Measurements from ENCODE around the gene TTC39C. TPM values are rescaled to one million over a fixed set of nuclear protein-coding genes. Genes with fewer than 3 reads are reported as not detected.
A peak's percentile ranks its signal among the peaks of the same experiment; 100 is the strongest.

The TTC39C gene
- total RNA-seq, 1 experiment from 2014 or later: 14.8 TPM

DNA sequence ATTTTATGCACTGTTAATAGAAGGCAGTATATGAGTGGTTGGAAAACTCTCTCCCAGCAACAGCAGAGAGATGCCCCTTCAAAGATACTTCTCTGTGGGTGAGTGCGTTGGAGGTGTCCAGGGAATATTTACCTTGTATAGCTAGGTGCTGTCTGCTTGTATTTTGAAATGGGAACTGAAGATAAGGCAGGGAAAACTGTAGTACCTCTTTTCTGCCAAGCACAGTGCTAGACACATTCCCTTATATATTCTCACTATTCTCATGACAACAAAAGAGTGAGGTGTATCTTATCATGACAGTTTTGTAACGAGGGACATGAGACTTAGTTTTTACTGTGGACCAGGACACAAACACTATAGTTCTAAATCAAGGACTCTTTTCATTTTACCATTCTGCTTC, 2.1 kb downstream of the TTC39C start:
- Histone ChIP-seq H3K9me3 (ENCODE audit: control insufficient read depth, insufficient read depth, low read depth, low read length) (no peaks in the 10 kb centered on the region), H3K36me3 (ENCODE audit: control insufficient read depth, insufficient read depth, low read length) (no peaks in the 10 kb centered on the region; the same call in 1 of the 2 replicates), H3K27me3 (ENCODE audit: control insufficient read depth, insufficient read depth, low read length) (peaks cover 9% of the 10 kb centered on the region; the same call in 1 of the 2 replicates), H3K27ac (ENCODE audit: low read length) (no peak overlapping the region), H3K4me1 (ENCODE audit: control insufficient read depth, insufficient read depth, low read length) (peaks cover 16% of the 10 kb centered on the region), H3K4me3 (ENCODE audit: low read depth in 2 of 2, low read length in 2 of 2) (0 out of 4 replicates have a peak overlapping the region, but pooled peaks of 1 of the 2 experiments have one; percentile 73)
- BruUV-seq (replicated peaks): no TSS peak
- intact Hi-C loops (cut with micrococcal nuclease; ENCODE audit: unreplicated experiment) (loop anchor here (5.0 kb wide), 1 partner anchor 101 kb away; no protein-coding TSS in a partner anchor), in situ Hi-C loops (cut with HindIII; ENCODE audit: low pct_unique_long_range_greater_than_20kb, low sequenced_read_pairs) (no loop called here)
- DNase-seq (ENCODE audit: low read depth, low spot score) (no peak), ATAC-seq (no peak)
- ChIA-PET CTCF (no interaction called here), POLR2A (no interaction called here)
- TF ChIP-seq SIN3A (IDR thresholded peaks at IDR 0.05; ENCODE audit: borderline replicate concordance, insufficient read depth, low read depth, low read length): no peak
- TF ChIP-seq, protein P1, sequence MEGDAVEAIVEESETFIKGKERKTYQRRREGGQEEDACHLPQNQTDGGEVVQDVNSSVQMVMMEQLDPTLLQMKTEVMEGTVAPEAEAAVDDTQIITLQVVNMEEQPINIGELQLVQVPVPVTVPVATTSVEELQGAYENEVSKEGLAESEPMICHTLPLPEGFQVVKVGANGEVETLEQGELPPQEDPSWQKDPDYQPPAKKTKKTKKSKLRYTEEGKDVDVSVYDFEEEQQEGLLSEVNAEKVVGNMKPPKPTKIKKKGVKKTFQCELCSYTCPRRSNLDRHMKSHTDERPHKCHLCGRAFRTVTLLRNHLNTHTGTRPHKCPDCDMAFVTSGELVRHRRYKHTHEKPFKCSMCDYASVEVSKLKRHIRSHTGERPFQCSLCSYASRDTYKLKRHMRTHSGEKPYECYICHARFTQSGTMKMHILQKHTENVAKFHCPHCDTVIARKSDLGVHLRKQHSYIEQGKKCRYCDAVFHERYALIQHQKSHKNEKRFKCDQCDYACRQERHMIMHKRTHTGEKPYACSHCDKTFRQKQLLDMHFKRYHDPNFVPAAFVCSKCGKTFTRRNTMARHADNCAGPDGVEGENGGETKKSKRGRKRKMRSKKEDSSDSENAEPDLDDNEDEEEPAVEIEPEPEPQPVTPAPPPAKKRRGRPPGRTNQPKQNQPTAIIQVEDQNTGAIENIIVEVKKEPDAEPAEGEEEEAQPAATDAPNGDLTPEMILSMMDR (IDR thresholded peaks at IDR 0.05): peak; percentile 62
- TF ChIP-seq, protein P2, sequence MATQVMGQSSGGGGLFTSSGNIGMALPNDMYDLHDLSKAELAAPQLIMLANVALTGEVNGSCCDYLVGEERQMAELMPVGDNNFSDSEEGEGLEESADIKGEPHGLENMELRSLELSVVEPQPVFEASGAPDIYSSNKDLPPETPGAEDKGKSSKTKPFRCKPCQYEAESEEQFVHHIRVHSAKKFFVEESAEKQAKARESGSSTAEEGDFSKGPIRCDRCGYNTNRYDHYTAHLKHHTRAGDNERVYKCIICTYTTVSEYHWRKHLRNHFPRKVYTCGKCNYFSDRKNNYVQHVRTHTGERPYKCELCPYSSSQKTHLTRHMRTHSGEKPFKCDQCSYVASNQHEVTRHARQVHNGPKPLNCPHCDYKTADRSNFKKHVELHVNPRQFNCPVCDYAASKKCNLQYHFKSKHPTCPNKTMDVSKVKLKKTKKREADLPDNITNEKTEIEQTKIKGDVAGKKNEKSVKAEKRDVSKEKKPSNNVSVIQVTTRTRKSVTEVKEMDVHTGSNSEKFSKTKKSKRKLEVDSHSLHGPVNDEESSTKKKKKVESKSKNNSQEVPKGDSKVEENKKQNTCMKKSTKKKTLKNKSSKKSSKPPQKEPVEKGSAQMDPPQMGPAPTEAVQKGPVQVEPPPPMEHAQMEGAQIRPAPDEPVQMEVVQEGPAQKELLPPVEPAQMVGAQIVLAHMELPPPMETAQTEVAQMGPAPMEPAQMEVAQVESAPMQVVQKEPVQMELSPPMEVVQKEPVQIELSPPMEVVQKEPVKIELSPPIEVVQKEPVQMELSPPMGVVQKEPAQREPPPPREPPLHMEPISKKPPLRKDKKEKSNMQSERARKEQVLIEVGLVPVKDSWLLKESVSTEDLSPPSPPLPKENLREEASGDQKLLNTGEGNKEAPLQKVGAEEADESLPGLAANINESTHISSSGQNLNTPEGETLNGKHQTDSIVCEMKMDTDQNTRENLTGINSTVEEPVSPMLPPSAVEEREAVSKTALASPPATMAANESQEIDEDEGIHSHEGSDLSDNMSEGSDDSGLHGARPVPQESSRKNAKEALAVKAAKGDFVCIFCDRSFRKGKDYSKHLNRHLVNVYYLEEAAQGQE (IDR thresholded peaks at IDR 0.05; ENCODE audit: insufficient read depth in 1 of 2, low read depth in 2 of 2, low read length in 1 of 2): no peak
- no peak for TF ChIP-seq POLR2AphosphoS5 (IDR thresholded peaks at IDR 0.05; ENCODE audit: low read depth, low read length)

DNA sequence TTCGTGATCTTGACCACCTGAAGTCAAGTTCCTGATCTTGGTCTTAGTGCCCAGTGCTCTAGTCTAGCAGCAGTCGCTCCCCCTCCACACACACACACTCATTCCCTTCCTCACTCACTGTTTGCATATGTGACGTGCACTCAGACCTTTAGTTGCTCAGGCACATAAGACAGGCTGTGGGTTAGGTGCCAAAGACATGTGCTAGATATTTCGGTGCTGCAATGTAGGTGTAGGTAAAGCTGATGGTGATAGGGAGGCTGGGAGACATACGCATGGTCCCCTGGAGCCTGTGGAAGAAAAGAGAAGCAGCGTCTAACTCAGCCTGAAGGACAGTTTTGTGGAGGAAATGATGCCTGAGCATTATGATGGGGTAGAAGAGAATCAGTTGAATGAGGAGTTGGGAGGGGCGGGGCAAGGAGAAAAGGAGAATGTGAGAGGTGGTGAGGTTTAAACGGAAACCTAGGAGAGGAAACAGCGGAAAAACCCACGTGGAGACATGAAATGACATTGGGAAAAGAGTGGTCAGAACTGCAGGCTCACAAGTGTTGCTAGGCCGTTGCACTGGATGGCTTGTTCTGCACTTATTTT, 3.8 kb downstream of the TTC39C start:
- TF ChIP-seq SIN3A (IDR thresholded peaks at IDR 0.05; ENCODE audit: borderline replicate concordance, insufficient read depth, low read depth, low read length) (no peak), TCF7L2 (IDR thresholded peaks at IDR 0.05; ENCODE audit: low read depth, low read length) (no peak), POLR2AphosphoS5 (IDR thresholded peaks at IDR 0.05; ENCODE audit: low read depth, low read length) (no peak)
- TF ChIP-seq, protein P2 (IDR thresholded peaks at IDR 0.05; ENCODE audit: insufficient read depth in 1 of 2, low read depth in 2 of 2, low read length in 1 of 2): no peak
- TF ChIP-seq, protein P1 (IDR thresholded peaks at IDR 0.05): no peak
- H3K4me3 ChIP-seq (ENCODE audit: low read depth in 2 of 2, low read length in 2 of 2): no peak overlapping the region
- ChIA-PET POLR2A (no interaction called here), CTCF (no interaction called here)
- intact Hi-C loops (cut with micrococcal nuclease; ENCODE audit: unreplicated experiment) (loop anchor here (5.0 kb wide), 1 partner anchor 99 kb away; no protein-coding TSS in a partner anchor), in situ Hi-C loops (cut with HindIII; ENCODE audit: low pct_unique_long_range_greater_than_20kb, low sequenced_read_pairs) (no loop called here)
- peaks cover 4% of the 10 kb centered on the region; the same call in 1 of the 2 replicates for H3K27me3 ChIP-seq (ENCODE audit: control insufficient read depth, insufficient read depth, low read length)
- H3K36me3 ChIP-seq (ENCODE audit: control insufficient read depth, insufficient read depth, low read length): no peaks in the 10 kb centered on the region; the same call in 1 of the 2 replicates
- no peaks in the 10 kb centered on the region for H3K9me3 ChIP-seq (ENCODE audit: control insufficient read depth, insufficient read depth, low read depth, low read length)
- DNase-seq (ENCODE audit: low read depth, low spot score) (no peak), ATAC-seq (no peak)
- BruUV-seq (replicated peaks): no TSS peak
- no peak overlapping the region for H3K27ac ChIP-seq (ENCODE audit: low read length)
- H3K4me1 ChIP-seq (ENCODE audit: control insufficient read depth, insufficient read depth, low read length): peaks cover 16% of the 10 kb centered on the region

All from Panc1 (cell line).